Psoas muscle (tissue), 8 donors: ENCODE data around the gene RWDD1. TPM values are rescaled to one million over a fixed set of nuclear protein-coding genes. Genes with fewer than 3 reads are reported as not detected.

Source experiments
- ATAC-seq, 4 donors: fragments of 200-7000 bp; cut with Tn5 transposase; one replicate each; pipeline ENCODE4 v1.9.1; 2020; ENCODE audit warnings: moderate library complexity in 3 of 4, mild to moderate bottlenecking in 2 of 4
- DNase-seq, 2 donors: peaks; one replicate each; pipeline ENCODE4 v3.0.0-alpha.2; 2020
- H3K27ac ChIP-seq: fragments of 200-600 bp; one replicate; pipeline ENCODE4 v1.8.0; 2022
- H3K27me3 ChIP-seq, 3 donors: fragments of 200-600 bp in 1 of 3; one replicate each; pipeline versions ENCODE4 v1.6.1 to v1.8.0; 2013 to 2022; ENCODE audit warnings: low read length in 2 of 3, mild to moderate bottlenecking in 2 of 3, moderate library complexity in 1 of 3; ENCODE audit not compliant: insufficient read depth in 3 of 3
- H3K36me3 ChIP-seq, 2 donors: fragments of 200-600 bp in 1 of 2; one replicate each; pipeline versions ENCODE4 v1.6.1 to v1.8.0; 2013 to 2022; ENCODE audit warnings: low read depth in 1 of 2, mild to moderate bottlenecking in 1 of 2, moderate library complexity in 1 of 2; ENCODE audit not compliant: insufficient read depth in 1 of 2
- H3K4me1 ChIP-seq: fragments of 200-600 bp; one replicate; pipeline ENCODE4 v1.8.0; 2022
- H3K4me3 ChIP-seq: fragments of 200-600 bp; one replicate; pipeline ENCODE4 v1.8.0; 2022; ENCODE audit warnings: mild to moderate bottlenecking
- H3K9me3 ChIP-seq: fragments of 200-600 bp; one replicate; pipeline ENCODE4 v1.8.0; 2022
- WGBS, 3 donors: extraction: QIAGEN DNeasy Blood & Tissue Kit; methylation state at CpG; one replicate each; pipeline versions ENCODE4 v1.1.6 to v1.1.7; 2013; 5-methylcytosine and 5-hydroxymethylcytosine counted together
- intact Hi-C, 2 donors: fragments of 100-400 bp; cut with DNase I; formaldehyde crosslinking; loops; one replicate each; pipeline versions ENCODE4 v1.11.0 to v1.14.2; 2022
- polyA plus RNA-seq, 3 donors: library from polyadenylated mRNA; stranded (reverse); fragments of 200-250 nt; gene quantifications; one replicate each; pipeline ENCODE4 v1.2.3, GENCODE V29; 2013
- total RNA-seq, 4 donors: library from RNA; stranded (reverse); fragmentation: NEBNext Ultra II Directional in 2 of 4; extraction: Animal tissue kit (Norgen Biotek cat#: 25700) in 2 of 4; gene quantifications; one replicate each; pipeline versions ENCODE4 v1.2.1 to v1.2.4, GENCODE V29; 2021 to 2023
- TF ChIP-seq, protein P1 (sequence below): fragments of 200-600 bp; IDR thresholded peaks from one replicate; pipeline ENCODE4 v1.8.0; 2022; ENCODE audit warnings: antibody characterized with exemption
- donor health status: healthy with polysubstance abuse.
- donor health status: DM: no; HTN: no; CAD: no; lungs with moderate emphysema.
- donor health status: Bipolar disorder and iron deficiency.
- donor health status: healthy.
- donor health status: DM: yes; HTN: yes; CAD: no.
- donor health status: DM: no; HTN: no; CAD: no.
- donor health status: DM: no; HTN: no; CAD: no.
- donor health status: DM: yes; HTN: yes; CAD: no.

Gene RWDD1
- total and polyA plus RNA-seq, 7 donors, result 49.5 to 153 (median 71.4) TPM

GRCh38 chr6:116533233-116533957 lies 37.9 kb upstream of the RWDD1 start:
- H3K27ac ChIP-seq, result no peak overlapping the region
- ATAC-seq, result no peak

DNA sequence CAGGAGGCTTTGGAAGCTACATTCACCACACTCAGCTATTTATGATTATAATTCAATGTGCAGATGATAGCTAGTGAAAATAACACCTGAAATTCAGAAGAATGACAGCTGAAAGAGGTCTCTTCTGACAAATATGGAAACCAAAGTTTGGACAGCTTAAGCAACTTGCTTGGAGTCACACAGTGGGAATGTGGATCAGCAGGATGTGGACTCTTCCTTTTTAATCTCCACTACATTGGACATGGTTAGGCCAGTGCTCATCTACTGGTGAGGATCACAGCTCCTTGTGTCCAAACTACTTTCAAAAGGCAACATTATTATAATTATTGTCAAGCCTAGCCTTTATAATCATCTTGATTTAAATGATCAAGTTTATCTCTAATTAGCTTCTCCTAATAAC lies 36.2 kb upstream of the RWDD1 start:
- H3K36me3 ChIP-seq, result no peaks in the 10 kb centered on the region

More at GRCh38 chr6:116533233-116533957, 37.9 kb upstream of the RWDD1 start:
- H3K36me3 ChIP-seq, result no peaks in the 10 kb centered on the region
- H3K9me3 ChIP-seq, result no peaks in the 10 kb centered on the region
- DNase-seq, result no peak
- peaks cover 3% of the 10 kb centered on the region for H3K4me1 ChIP-seq
- TF ChIP-seq, protein P1, sequence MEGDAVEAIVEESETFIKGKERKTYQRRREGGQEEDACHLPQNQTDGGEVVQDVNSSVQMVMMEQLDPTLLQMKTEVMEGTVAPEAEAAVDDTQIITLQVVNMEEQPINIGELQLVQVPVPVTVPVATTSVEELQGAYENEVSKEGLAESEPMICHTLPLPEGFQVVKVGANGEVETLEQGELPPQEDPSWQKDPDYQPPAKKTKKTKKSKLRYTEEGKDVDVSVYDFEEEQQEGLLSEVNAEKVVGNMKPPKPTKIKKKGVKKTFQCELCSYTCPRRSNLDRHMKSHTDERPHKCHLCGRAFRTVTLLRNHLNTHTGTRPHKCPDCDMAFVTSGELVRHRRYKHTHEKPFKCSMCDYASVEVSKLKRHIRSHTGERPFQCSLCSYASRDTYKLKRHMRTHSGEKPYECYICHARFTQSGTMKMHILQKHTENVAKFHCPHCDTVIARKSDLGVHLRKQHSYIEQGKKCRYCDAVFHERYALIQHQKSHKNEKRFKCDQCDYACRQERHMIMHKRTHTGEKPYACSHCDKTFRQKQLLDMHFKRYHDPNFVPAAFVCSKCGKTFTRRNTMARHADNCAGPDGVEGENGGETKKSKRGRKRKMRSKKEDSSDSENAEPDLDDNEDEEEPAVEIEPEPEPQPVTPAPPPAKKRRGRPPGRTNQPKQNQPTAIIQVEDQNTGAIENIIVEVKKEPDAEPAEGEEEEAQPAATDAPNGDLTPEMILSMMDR, result no peak
- H3K27me3 ChIP-seq, result no peaks in the 10 kb centered on the region
- no peak overlapping the region for H3K4me3 ChIP-seq
- intact Hi-C loops, result loop anchor here (5.0 to 10.0 kb wide), 3 partner anchors 91 to 246 kb away; no protein-coding TSS in a partner anchor
- WGBS, 3 donors, result 44 to 46% (median 45%) methylated on average over 9 of the region's 9 CpGs

DNA sequence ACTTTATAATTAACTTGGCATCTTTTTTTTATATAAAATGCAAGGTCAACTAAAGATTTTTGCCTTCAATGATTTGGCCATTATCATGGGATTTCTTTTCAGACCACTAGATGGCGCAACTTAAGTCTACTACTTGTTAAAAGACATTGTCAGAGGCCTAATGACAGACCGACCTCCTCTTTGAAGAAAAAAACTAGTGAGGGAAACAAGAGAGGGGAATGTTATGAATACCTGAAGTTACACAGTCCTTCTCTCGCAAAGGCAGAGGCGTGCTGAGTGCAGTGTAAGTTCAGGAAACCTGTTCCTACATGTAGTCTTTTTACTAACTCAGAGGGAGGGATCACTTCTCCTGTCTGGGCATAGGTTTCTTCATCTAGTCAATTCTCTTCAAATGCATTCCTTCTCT lies 35.1 kb upstream of the RWDD1 start:
- H3K4me3 ChIP-seq, result no peak overlapping the region
- H3K27ac ChIP-seq, result no peak overlapping the region
- DNase-seq, result no peak
- intact Hi-C loops, result loop anchor here (2.0 to 10.0 kb wide), 3 partner anchors 25 to 171 kb away; no protein-coding TSS in a partner anchor
- H3K27me3 ChIP-seq, result no peaks in the 10 kb centered on the region
- TF ChIP-seq, protein P1, result peak; percentile 74
- no peaks in the 10 kb centered on the region for H3K9me3 ChIP-seq
- peaks cover 3% of the 10 kb centered on the region for H3K4me1 ChIP-seq
- peak; percentile 46 to 83 (median 52) for ATAC-seq
- no peaks in the 10 kb centered on the region for H3K36me3 ChIP-seq
- WGBS, 3 donors, result 15 to 20% (median 19%) methylated on average over 4 of the region's 4 CpGs

More for the DNA sequence above, 36.2 kb upstream of the RWDD1 start:
- peaks cover 3% of the 10 kb centered on the region for H3K4me1 ChIP-seq
- no peaks in the 10 kb centered on the region for H3K27me3 ChIP-seq
- no peak for ATAC-seq
- DNase-seq, result no peak
- TF ChIP-seq, protein P1, result no peak
- H3K27ac ChIP-seq, result no peak overlapping the region
- H3K4me3 ChIP-seq, result no peak overlapping the region
- intact Hi-C loops, result loop anchor here (5.0 to 10.0 kb wide), 2 partner anchors 112 to 170 kb away; no protein-coding TSS in a partner anchor
- H3K9me3 ChIP-seq, result no peaks in the 10 kb centered on the region

- Histone ChIP-seq H3K4me3 (no peak overlapping the region), H3K27ac (no peak overlapping the region), H3K27me3 (no peaks in the 10 kb centered on the region), H3K36me3 (no peaks in the 10 kb centered on the region), H3K9me3 (no peaks in the 10 kb centered on the region), H3K4me1 (no peaks in the 10 kb centered on the region)
- DNase-seq (no peak), ATAC-seq (no peak)
- intact Hi-C loops, result no loop called here
- TF ChIP-seq, protein P1, result no peak
These were observed 28.9 kb upstream of the RWDD1 start for GRCh38 chr6:116542426-116542825.

GRCh38 chr6:116543149-116543548 lies 28.2 kb upstream of the RWDD1 start:
- H3K36me3 ChIP-seq, result no peaks in the 10 kb centered on the region
- H3K27me3 ChIP-seq, result no peaks in the 10 kb centered on the region
- no peak overlapping the region for H3K27ac ChIP-seq
- no peaks in the 10 kb centered on the region for H3K9me3 ChIP-seq
- ATAC-seq (no peak), DNase-seq (no peak)
- TF ChIP-seq, protein P1, result no peak
- intact Hi-C loops, result no loop called here
- H3K4me1 ChIP-seq, result no peaks in the 10 kb centered on the region
- no peak overlapping the region for H3K4me3 ChIP-seq
